Panc1 (cell line): Measurements from ENCODE around the gene HLA-DQA1. TPM values are rescaled to one million over a fixed set of nuclear protein-coding genes. Genes with fewer than 3 reads are reported as not detected.

Experiments used
- ATAC-seq: fragments of 200-7000 bp; cut with Tn5 transposase; 2 replicates; pipeline ENCODE4 v1.9.1; 2020; ENCODE audit warnings: mild to moderate bottlenecking, moderate library complexity
- BruUV-seq: library from RNA; stranded (reverse); fragments of 400-500 nt; replicated peaks from 2 replicates; lab custom pipeline; 2021; lab: Mats Ljungman, UMichigan
- CTCF ChIA-PET: fragments of 300-600 bp; sonication (Branson Sonifier 250); formaldehyde crosslinking; loops from one replicate; lab custom pipeline; 2022; ENCODE audit warnings: antibody characterized with exemption; lab: Charles Lee
- POLR2A ChIA-PET: fragments of 300-600 bp; sonication (Branson Sonifier 250); formaldehyde crosslinking; loops from one replicate; lab custom pipeline; 2022; ENCODE audit warnings: antibody characterized with exemption; lab: Charles Lee
- DNase-seq: peaks from one replicate; pipeline ENCODE4 v3.0.0-alpha.2; 2010; ENCODE audit warnings: low read depth, low spot score
- H3K27ac ChIP-seq: 2 replicates; pipeline ENCODE4 v1.5.1; 2011; ENCODE audit warnings: mild to moderate bottlenecking, low read length, inconsistent platforms
- H3K27me3 ChIP-seq: fragments of 200-500 bp; sonication (Bioruptor generic); 2 replicates; pipeline ENCODE4 v1.6.0; 2014; ENCODE audit warnings: low read length, inconsistent platforms; ENCODE audit not compliant: control insufficient read depth, insufficient read depth
- H3K36me3 ChIP-seq: fragments of 200-500 bp; sonication (Bioruptor generic); 2 replicates; pipeline ENCODE4 v1.5.1; 2014; ENCODE audit warnings: inconsistent platforms, mild to moderate bottlenecking, low read length, moderate library complexity; ENCODE audit not compliant: control insufficient read depth, insufficient read depth
- H3K4me1 ChIP-seq: 2 replicates; pipeline ENCODE4 v1.5.1; 2011; ENCODE audit warnings: inconsistent platforms, mild to moderate bottlenecking, low read length, moderate library complexity; ENCODE audit not compliant: control insufficient read depth, insufficient read depth
- H3K4me3 ChIP-seq, 2 experiments: 2 replicates each; pipeline ENCODE4 v1.5.1; 2011 to 2012; ENCODE audit warnings: low read depth in 2 of 2, low read length in 2 of 2, mild to moderate bottlenecking in 2 of 2, inconsistent platforms in 1 of 2, moderate library complexity in 1 of 2
- H3K9me3 ChIP-seq: fragments of 200-500 bp; sonication (Bioruptor generic); 2 replicates; pipeline ENCODE4 v1.5.1; 2014; ENCODE audit warnings: low read depth, mild to moderate bottlenecking, inconsistent platforms, low read length, moderate library complexity; ENCODE audit not compliant: control insufficient read depth, insufficient read depth
- POLR2AphosphoS5 ChIP-seq: IDR thresholded peaks from 2 replicates; pipeline ENCODE4 v1.6.1; 2012; ENCODE audit warnings: mild to moderate bottlenecking, low read depth, low read length, moderate library complexity
- SIN3A ChIP-seq: IDR thresholded peaks from 2 replicates; pipeline ENCODE4 v1.6.1; 2012; ENCODE audit warnings: low read depth, mild to moderate bottlenecking, low read length, moderate library complexity, borderline replicate concordance; ENCODE audit not compliant: insufficient read depth
- TCF7L2 ChIP-seq: IDR thresholded peaks from 2 replicates; pipeline ENCODE4 v1.6.1; 2011; ENCODE audit warnings: mild to moderate bottlenecking, low read depth, low read length, inconsistent platforms
- in situ Hi-C: cut with HindIII; loops from 2 replicates; pipeline ENCODE4 v1.10.0; 2016; ENCODE audit warnings: low sequenced_read_pairs, low pct_unique_long_range_greater_than_20kb
- intact Hi-C: fragments of 100-400 bp; cut with micrococcal nuclease; formaldehyde crosslinking; loops from one replicate; pipeline ENCODE4 v1.10.0; 2022; ENCODE audit not compliant: unreplicated experiment
- total RNA-seq: library from RNA; stranded (reverse); gene quantifications from one replicate; pipeline ENCODE4 v1.2.1, GENCODE V29; 2021; ENCODE audit not compliant: unreplicated experiment
- TF ChIP-seq, protein P1 (sequence below): fragments of 450-650 bp; IDR thresholded peaks from 2 replicates; pipeline ENCODE4 v1.5.1; 2017; ENCODE audit warnings: mild to moderate bottlenecking
- TF ChIP-seq, protein P2 (sequence below), 2 experiments: IDR thresholded peaks; 2 replicates each; pipeline ENCODE4 v1.6.1; 2011 to 2012; ENCODE audit warnings: low read depth in 2 of 2, control low read depth in 1 of 2, low read length in 1 of 2, mild to moderate bottlenecking in 1 of 2, moderate library complexity in 1 of 2; ENCODE audit not compliant: insufficient read depth in 1 of 2

The HLA-DQA1 gene
- total RNA-seq, 1 experiment from 2014 or later: 0.39 TPM

DNA sequence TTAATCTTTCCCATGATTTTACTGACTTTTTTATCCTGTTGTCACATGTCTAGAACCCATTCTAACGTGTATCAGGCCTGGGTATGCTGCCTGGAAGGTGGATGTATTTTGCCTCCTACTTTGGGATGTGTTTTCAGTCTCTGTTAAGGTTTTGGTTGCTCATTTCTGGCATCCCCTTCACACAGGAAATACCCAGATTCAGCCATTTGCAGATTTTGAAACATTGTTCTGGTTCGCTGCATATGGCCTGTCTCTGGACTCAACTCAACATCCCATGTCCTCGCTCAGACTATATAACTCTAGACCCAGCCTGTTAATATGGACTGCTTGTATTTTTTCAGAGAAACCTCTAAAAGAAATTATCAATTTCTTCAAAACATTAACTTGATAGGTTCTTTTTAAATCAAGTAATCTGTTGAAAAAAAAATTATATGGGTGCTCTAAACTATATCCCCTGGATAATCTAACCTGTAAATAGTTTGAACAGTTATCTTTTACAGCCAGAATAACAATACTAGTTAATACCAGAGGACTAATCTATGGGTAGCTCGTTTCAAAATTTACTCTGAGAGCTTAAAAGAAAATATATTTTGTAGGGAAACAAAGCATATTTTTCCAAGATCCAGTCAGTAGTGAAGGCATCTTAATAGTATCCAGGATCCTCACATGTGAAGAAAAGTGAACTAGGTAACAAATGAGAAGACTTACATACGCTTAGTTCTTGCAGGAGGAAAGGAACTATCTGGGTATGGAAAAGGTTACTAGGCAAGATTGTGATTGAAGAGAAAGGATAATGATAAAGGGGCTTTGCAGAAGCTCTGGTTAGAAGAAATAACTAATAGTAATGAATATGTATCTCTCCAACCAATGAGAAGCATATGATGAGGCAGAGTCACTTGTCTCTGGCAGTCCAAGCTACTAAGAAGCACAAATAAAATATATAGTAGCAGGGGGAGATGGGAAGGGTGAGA lies 52.6 kb downstream of the HLA-DQA1 start:
- POLR2A ChIA-PET: no interaction called here
- H3K27me3 ChIP-seq: peaks cover 18% of the 10 kb centered on the region
- ATAC-seq (no peak), DNase-seq (no peak)
- no peaks in the 10 kb centered on the region for H3K4me1 ChIP-seq
- no peak overlapping the region for H3K4me3 ChIP-seq
- TF ChIP-seq POLR2AphosphoS5 (no peak), TCF7L2 (no peak), SIN3A (no peak)
- TF ChIP-seq, protein P1, sequence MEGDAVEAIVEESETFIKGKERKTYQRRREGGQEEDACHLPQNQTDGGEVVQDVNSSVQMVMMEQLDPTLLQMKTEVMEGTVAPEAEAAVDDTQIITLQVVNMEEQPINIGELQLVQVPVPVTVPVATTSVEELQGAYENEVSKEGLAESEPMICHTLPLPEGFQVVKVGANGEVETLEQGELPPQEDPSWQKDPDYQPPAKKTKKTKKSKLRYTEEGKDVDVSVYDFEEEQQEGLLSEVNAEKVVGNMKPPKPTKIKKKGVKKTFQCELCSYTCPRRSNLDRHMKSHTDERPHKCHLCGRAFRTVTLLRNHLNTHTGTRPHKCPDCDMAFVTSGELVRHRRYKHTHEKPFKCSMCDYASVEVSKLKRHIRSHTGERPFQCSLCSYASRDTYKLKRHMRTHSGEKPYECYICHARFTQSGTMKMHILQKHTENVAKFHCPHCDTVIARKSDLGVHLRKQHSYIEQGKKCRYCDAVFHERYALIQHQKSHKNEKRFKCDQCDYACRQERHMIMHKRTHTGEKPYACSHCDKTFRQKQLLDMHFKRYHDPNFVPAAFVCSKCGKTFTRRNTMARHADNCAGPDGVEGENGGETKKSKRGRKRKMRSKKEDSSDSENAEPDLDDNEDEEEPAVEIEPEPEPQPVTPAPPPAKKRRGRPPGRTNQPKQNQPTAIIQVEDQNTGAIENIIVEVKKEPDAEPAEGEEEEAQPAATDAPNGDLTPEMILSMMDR: no peak
- TF ChIP-seq, protein P2, sequence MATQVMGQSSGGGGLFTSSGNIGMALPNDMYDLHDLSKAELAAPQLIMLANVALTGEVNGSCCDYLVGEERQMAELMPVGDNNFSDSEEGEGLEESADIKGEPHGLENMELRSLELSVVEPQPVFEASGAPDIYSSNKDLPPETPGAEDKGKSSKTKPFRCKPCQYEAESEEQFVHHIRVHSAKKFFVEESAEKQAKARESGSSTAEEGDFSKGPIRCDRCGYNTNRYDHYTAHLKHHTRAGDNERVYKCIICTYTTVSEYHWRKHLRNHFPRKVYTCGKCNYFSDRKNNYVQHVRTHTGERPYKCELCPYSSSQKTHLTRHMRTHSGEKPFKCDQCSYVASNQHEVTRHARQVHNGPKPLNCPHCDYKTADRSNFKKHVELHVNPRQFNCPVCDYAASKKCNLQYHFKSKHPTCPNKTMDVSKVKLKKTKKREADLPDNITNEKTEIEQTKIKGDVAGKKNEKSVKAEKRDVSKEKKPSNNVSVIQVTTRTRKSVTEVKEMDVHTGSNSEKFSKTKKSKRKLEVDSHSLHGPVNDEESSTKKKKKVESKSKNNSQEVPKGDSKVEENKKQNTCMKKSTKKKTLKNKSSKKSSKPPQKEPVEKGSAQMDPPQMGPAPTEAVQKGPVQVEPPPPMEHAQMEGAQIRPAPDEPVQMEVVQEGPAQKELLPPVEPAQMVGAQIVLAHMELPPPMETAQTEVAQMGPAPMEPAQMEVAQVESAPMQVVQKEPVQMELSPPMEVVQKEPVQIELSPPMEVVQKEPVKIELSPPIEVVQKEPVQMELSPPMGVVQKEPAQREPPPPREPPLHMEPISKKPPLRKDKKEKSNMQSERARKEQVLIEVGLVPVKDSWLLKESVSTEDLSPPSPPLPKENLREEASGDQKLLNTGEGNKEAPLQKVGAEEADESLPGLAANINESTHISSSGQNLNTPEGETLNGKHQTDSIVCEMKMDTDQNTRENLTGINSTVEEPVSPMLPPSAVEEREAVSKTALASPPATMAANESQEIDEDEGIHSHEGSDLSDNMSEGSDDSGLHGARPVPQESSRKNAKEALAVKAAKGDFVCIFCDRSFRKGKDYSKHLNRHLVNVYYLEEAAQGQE (IDR thresholded peaks at IDR 0.05; ENCODE audit: insufficient read depth in 1 of 2, low read depth in 2 of 2, low read length in 1 of 2): no peak
- H3K36me3 ChIP-seq: no peaks in the 10 kb centered on the region
- no peak overlapping the region for H3K27ac ChIP-seq
- in situ Hi-C loops (no loop called here), intact Hi-C loops (no loop called here)
- H3K9me3 ChIP-seq: no peaks in the 10 kb centered on the region
- CTCF ChIA-PET: no interaction called here
- BruUV-seq: no TSS peak

DNA sequence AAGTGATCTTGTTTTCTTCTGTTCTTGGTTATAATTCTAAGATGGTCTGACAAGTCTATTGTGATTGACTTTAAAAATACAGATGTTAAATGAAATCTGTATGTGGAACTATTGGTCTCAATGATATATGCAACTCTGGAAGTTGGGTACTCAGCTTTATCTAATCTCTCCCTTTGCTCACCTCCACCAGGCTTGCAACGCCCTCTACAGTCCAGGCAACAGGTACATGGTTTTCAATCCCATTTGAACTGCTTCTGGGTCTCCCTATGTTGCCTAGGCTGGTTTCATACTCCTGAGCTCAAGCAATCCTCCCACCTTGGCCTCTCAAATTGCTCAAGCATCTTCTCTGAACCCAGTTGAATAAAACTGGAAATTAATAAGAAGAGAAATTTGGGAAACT lies 54.8 kb downstream of the HLA-DQA1 start:
- CTCF ChIA-PET: interaction anchor here (0.5 kb wide), 1 partner anchor 70 kb away, joined by 3 read pairs; no protein-coding TSS in a partner anchor
- no peaks in the 10 kb centered on the region for H3K9me3 ChIP-seq
- in situ Hi-C loops: no loop called here
- DNase-seq (peak; percentile 17), ATAC-seq (no peak)
- no peak for TF ChIP-seq SIN3A
- TF ChIP-seq, protein P2 (IDR thresholded peaks at IDR 0.05; ENCODE audit: insufficient read depth in 1 of 2, low read depth in 2 of 2, low read length in 1 of 2): no peak
- no peak for TF ChIP-seq POLR2AphosphoS5
- TF ChIP-seq TCF7L2: no peak
- TF ChIP-seq, protein P1: peak; percentile 70
- no TSS peak for BruUV-seq
- no peak overlapping the region for H3K4me3 ChIP-seq
- no peak overlapping the region for H3K27ac ChIP-seq
- H3K27me3 ChIP-seq: peaks cover 11% of the 10 kb centered on the region
- no peaks in the 10 kb centered on the region for H3K36me3 ChIP-seq
- intact Hi-C loops: no loop called here
- no peaks in the 10 kb centered on the region for H3K4me1 ChIP-seq
- POLR2A ChIA-PET: no interaction called here
